Cardiac fibroblast (primary cell): ENCODE data around the gene HDDC2.

Source experiments
- DNase-seq, 2 donors: peaks; one replicate each; pipeline versions ENCODE4 v3.0.0 to v3.0.0-alpha.2; 2010; ENCODE audit warnings: low read depth in 2 of 2
- H3K4me3 ChIP-seq, 2 donors: replicated peaks in 1 of 2; 1 replicate in 1 of 2; 2 replicates in 1 of 2; pipeline ENCODE4 v1.5.1; 2011; ENCODE audit warnings: low read depth in 2 of 2, low read length in 2 of 2, mild to moderate bottlenecking in 2 of 2, moderate library complexity in 1 of 2
- CTCF ChIP-seq: IDR thresholded peaks from one replicate; pipeline ENCODE4 v1.5.1; 2011; ENCODE audit warnings: low read depth, mild to moderate bottlenecking, low read length, inconsistent platforms

The HDDC2 gene

GRCh38 chr6:125299257-125299656 is 2.5 kb downstream of the HDDC2 start:
- H3K4me3 ChIP-seq = no peak overlapping the region
- DNase-seq = no peak
- no peak for TF ChIP-seq CTCF

- H3K4me3 ChIP-seq = no peak overlapping the region
- TF ChIP-seq CTCF = no peak
- DNase-seq = no peak
These were observed 5.3 kb downstream of the HDDC2 start for GRCh38 chr6:125296471-125296870.

- TF ChIP-seq CTCF = no peak
- DNase-seq = no peak
- H3K4me3 ChIP-seq = no peak overlapping the region
These were observed 6.8 kb downstream of the HDDC2 start for GRCh38 chr6:125294925-125295324.

- DNase-seq = no peak
- H3K4me3 ChIP-seq = no peak overlapping the region
- TF ChIP-seq CTCF = no peak
These were observed 7.7 kb downstream of the HDDC2 start for GRCh38 chr6:125294036-125294435.

GRCh38 chr6:125293587-125293986 is 8.2 kb downstream of the HDDC2 start:
- no peak for TF ChIP-seq CTCF
- H3K4me3 ChIP-seq = no peak overlapping the region
- no peak for DNase-seq

GRCh38 chr6:125287718-125288117 is 14.0 kb downstream of the HDDC2 start:
- H3K4me3 ChIP-seq = no peak overlapping the region
- DNase-seq = no peak
- TF ChIP-seq CTCF = no peak

GRCh38 chr6:125285936-125286335 is 15.8 kb downstream of the HDDC2 start:
- no peak overlapping the region for H3K4me3 ChIP-seq
- DNase-seq = peak in 1 of 2 donors; percentile 34
- TF ChIP-seq CTCF = no peak
